Psoas muscle (tissue), 8 donors: ENCODE measurements around the gene KCNB1. TPM values are rescaled to one million over a fixed set of nuclear protein-coding genes. Genes with fewer than 3 reads are reported as not detected.
A peak's percentile ranks its signal among the peaks of the same experiment; 100 is the strongest.

ENCODE experiments used
- ATAC-seq, 4 donors: fragments of 200-7000 bp; cut with Tn5 transposase; one replicate each; pipeline ENCODE4 v1.9.1; 2020; ENCODE audit warnings: moderate library complexity in 3 of 4, mild to moderate bottlenecking in 2 of 4
- DNase-seq, 2 donors: peaks; one replicate each; pipeline ENCODE4 v3.0.0-alpha.2; 2020
- H3K27ac ChIP-seq: fragments of 200-600 bp; one replicate; pipeline ENCODE4 v1.8.0; 2022
- H3K27me3 ChIP-seq, 3 donors: fragments of 200-600 bp in 1 of 3; one replicate each; pipeline versions ENCODE4 v1.6.1 to v1.8.0; 2013 to 2022; ENCODE audit warnings: low read length in 2 of 3, mild to moderate bottlenecking in 2 of 3, moderate library complexity in 1 of 3; ENCODE audit not compliant: insufficient read depth in 3 of 3
- H3K36me3 ChIP-seq, 2 donors: fragments of 200-600 bp in 1 of 2; one replicate each; pipeline versions ENCODE4 v1.6.1 to v1.8.0; 2013 to 2022; ENCODE audit warnings: low read depth in 1 of 2, mild to moderate bottlenecking in 1 of 2, moderate library complexity in 1 of 2; ENCODE audit not compliant: insufficient read depth in 1 of 2
- H3K4me1 ChIP-seq: fragments of 200-600 bp; one replicate; pipeline ENCODE4 v1.8.0; 2022
- H3K4me3 ChIP-seq: fragments of 200-600 bp; one replicate; pipeline ENCODE4 v1.8.0; 2022; ENCODE audit warnings: mild to moderate bottlenecking
- H3K9me3 ChIP-seq: fragments of 200-600 bp; one replicate; pipeline ENCODE4 v1.8.0; 2022
- WGBS, 3 donors: extraction: QIAGEN DNeasy Blood & Tissue Kit; methylation state at CpG; one replicate each; pipeline versions ENCODE4 v1.1.6 to v1.1.7; 2013; 5-methylcytosine and 5-hydroxymethylcytosine counted together
- intact Hi-C, 2 donors: fragments of 100-400 bp; cut with DNase I; formaldehyde crosslinking; loops; one replicate each; pipeline versions ENCODE4 v1.11.0 to v1.14.2; 2022
- polyA plus RNA-seq, 3 donors: library from polyadenylated mRNA; stranded (reverse); fragments of 200-250 nt; gene quantifications; one replicate each; pipeline ENCODE4 v1.2.3, GENCODE V29; 2013
- total RNA-seq, 4 donors: library from RNA; stranded (reverse); fragmentation: NEBNext Ultra II Directional in 2 of 4; extraction: Animal tissue kit (Norgen Biotek cat#: 25700) in 2 of 4; gene quantifications; one replicate each; pipeline versions ENCODE4 v1.2.1 to v1.2.4, GENCODE V29; 2021 to 2023
- TF ChIP-seq, protein P1 (sequence below): fragments of 200-600 bp; IDR thresholded peaks from one replicate; pipeline ENCODE4 v1.8.0; 2022; ENCODE audit warnings: antibody characterized with exemption
- donor health status: healthy with polysubstance abuse.
- donor health status: DM: no; HTN: no; CAD: no; lungs with moderate emphysema.
- donor health status: Bipolar disorder and iron deficiency.
- donor health status: healthy.
- donor health status: DM: yes; HTN: yes; CAD: no.
- donor health status: DM: no; HTN: no; CAD: no.
- donor health status: DM: no; HTN: no; CAD: no.
- donor health status: DM: yes; HTN: yes; CAD: no.

KCNB1 gene
- total and polyA plus RNA-seq, 7 donors, result 1.8 to 44.0 (median 5.3) TPM

DNA sequence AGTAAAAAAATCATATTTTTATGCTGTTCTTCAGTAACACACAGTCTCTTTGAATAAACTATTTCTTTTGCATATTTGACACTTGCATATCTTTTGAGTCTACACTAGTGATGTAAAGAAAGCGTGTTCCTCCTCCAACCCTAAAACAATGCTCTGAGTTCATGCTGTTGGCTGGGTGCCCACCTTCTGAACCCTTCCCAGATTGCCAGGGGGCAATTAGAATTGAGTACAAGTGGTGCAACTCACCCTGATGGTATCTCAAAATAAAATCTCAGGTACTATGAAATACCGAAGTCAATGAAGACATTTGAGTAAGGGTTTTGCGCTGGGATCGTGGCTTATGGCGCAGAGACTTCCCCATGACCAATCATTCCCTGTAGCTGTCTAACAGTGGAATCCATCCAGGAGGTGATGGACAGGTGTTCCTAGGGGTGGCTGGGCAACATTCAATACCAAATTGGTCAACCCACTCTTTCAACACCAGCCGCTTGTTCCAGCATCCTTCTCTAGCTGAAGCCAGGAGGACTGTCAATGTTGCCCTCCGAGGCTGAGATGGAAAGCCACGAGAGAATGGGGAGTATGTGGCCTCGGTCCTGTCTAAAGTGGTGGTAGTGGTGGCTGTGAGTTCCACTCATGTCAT is 110.3 kb downstream of the KCNB1 start:
- WGBS, 3 donors, result 67 to 82% (median 78%) methylated on average over 9 of the region's 9 CpGs
- intact Hi-C loops, result no loop called here
- Histone ChIP-seq H3K27ac (no peak overlapping the region), H3K36me3 (peaks cover 3 to 8% of the 10 kb centered on the region in 2 donors), H3K27me3 (no peaks in the 10 kb centered on the region), H3K9me3 (no peaks in the 10 kb centered on the region), H3K4me1 (no peaks in the 10 kb centered on the region), H3K4me3 (no peak overlapping the region)
- TF ChIP-seq, protein P1, sequence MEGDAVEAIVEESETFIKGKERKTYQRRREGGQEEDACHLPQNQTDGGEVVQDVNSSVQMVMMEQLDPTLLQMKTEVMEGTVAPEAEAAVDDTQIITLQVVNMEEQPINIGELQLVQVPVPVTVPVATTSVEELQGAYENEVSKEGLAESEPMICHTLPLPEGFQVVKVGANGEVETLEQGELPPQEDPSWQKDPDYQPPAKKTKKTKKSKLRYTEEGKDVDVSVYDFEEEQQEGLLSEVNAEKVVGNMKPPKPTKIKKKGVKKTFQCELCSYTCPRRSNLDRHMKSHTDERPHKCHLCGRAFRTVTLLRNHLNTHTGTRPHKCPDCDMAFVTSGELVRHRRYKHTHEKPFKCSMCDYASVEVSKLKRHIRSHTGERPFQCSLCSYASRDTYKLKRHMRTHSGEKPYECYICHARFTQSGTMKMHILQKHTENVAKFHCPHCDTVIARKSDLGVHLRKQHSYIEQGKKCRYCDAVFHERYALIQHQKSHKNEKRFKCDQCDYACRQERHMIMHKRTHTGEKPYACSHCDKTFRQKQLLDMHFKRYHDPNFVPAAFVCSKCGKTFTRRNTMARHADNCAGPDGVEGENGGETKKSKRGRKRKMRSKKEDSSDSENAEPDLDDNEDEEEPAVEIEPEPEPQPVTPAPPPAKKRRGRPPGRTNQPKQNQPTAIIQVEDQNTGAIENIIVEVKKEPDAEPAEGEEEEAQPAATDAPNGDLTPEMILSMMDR, result no peak
- peak; percentile 44 to 95 (median 70) for ATAC-seq
- peak in 1 of 2 donors; percentile 28 for DNase-seq

DNA sequence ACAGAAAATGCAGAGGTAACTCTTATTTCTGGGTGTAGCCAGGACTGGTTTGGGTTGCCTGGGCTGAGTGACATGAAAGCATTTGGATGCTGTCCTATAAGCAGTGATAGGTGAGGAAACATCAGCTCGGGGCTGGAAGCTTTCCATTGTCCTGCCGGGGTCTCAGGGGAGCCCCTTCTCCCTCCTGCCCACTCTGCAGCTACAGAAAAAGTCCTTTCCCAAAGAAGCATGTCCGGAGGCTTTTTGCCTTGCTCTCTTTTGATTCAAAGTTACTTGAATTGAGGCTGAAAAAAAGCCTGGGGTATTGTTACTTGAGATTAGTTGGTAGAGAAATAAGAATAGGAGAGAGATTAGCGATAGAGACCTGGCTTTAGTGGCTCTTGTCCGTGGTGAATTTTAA is 113.9 kb downstream of the KCNB1 start:
- DNase-seq (no peak), ATAC-seq (no peak)
- H3K4me3 ChIP-seq, result no peak overlapping the region
- intact Hi-C loops, result no loop called here
- TF ChIP-seq, protein P1, result no peak
- no peaks in the 10 kb centered on the region for H3K27me3 ChIP-seq
- H3K4me1 ChIP-seq, result no peaks in the 10 kb centered on the region
- 49 to 56% (median 52%) methylated on average over 5 of the region's 5 CpGs for WGBS, 3 donors
- H3K36me3 ChIP-seq, result no peaks in the 10 kb centered on the region
- H3K9me3 ChIP-seq, result no peaks in the 10 kb centered on the region
- H3K27ac ChIP-seq, result no peak overlapping the region

DNA sequence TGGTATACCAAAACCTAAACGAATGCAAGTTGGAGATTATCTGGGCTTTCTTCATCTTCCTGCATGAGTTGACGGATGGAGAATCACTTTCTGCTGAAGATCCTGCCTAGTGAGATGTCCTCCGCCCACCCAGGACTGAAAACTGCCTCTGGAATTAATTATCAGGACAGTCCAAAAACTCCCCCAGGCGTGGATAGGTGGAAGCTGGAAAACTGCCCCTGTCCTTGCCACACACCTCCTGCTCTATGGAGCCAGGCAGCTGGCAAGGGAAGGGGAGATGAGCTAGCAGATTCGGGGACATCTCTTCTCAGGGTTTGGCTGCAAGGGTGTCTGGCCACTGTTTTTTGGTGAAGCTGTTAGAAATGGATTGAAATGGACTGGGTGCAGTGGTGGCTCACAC is 115.4 kb downstream of the KCNB1 start:
- Histone ChIP-seq H3K4me3 (no peak overlapping the region), H3K27ac (no peak overlapping the region), H3K9me3 (no peaks in the 10 kb centered on the region), H3K36me3 (no peaks in the 10 kb centered on the region), H3K27me3 (no peaks in the 10 kb centered on the region), H3K4me1 (no peaks in the 10 kb centered on the region)
- no peak for ATAC-seq
- TF ChIP-seq, protein P1, result no peak
- WGBS, 3 donors, result 70 to 82% (median 71%) methylated on average over 5 of the region's 5 CpGs
- intact Hi-C loops, result no loop called here
- no peak for DNase-seq

DNA sequence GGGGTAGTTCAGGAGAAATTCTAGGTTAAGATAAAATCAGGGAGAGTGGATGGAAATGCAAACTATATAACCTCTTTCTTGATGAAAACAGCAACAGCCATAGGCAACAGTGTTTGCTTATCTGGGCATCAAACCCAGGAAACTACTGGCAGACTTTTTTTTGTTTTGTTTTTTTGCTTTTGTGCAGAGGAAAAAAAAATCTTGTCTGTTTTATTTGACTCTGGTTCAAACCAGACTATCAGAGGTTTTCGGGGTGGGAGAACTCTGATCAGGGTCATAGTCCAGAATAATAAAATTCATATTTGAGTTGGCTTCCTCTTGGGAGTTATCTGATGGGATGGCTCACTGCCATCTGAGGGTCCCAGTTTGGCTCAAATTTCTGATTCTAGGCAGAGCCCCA is 115.8 kb downstream of the KCNB1 start:
- Histone ChIP-seq H3K27me3 (no peaks in the 10 kb centered on the region), H3K4me3 (no peak overlapping the region), H3K36me3 (no peaks in the 10 kb centered on the region), H3K27ac (no peak overlapping the region), H3K9me3 (no peaks in the 10 kb centered on the region), H3K4me1 (no peaks in the 10 kb centered on the region)
- TF ChIP-seq, protein P1, result no peak
- WGBS, 3 donors, result 67 to 83% (median 69%) methylated on average over 1 of the region's 1 CpG
- intact Hi-C loops, result no loop called here
- DNase-seq (no peak), ATAC-seq (no peak)
